Measurements from ENCODE around the gene GPR137B.

The GPR137B gene

GRCh38 chr1:236200925-236201324 lies 58.6 kb downstream of the GPR137B start:
- DNase-seq (ENCODE audit: low spot score) = no peak

- DNase-seq (ENCODE audit: low spot score) = no peak
Measured at GRCh38 chr1:236201786-236202185, 59.4 kb downstream of the GPR137B start.

- no peak for DNase-seq (ENCODE audit: low spot score)
Measured at GRCh38 chr1:236204039-236204438, 61.7 kb downstream of the GPR137B start.

GRCh38 chr1:236204656-236205055 lies 62.3 kb downstream of the GPR137B start:
- DNase-seq (ENCODE audit: low spot score) = no peak

- DNase-seq (ENCODE audit: low spot score) = no peak
Measured at GRCh38 chr1:236206548-236206947, 64.2 kb downstream of the GPR137B start.

GRCh38 chr1:236207121-236207520 lies 64.8 kb downstream of the GPR137B start:
- no peak for DNase-seq (ENCODE audit: low spot score)

GRCh38 chr1:236207569-236207968 lies 65.2 kb downstream of the GPR137B start:
- no peak for DNase-seq (ENCODE audit: low spot score)

GRCh38 chr1:236209185-236209584 lies 66.8 kb downstream of the GPR137B start:
- DNase-seq (ENCODE audit: low spot score) = no peak

- DNase-seq (ENCODE audit: low spot score) = no peak
Measured at GRCh38 chr1:236209713-236210112, 67.4 kb downstream of the GPR137B start.

GRCh38 chr1:236211815-236212214 lies 69.5 kb downstream of the GPR137B start:
- no peak for DNase-seq (ENCODE audit: low spot score)

GRCh38 chr1:236213534-236213933 lies 71.2 kb downstream of the GPR137B start:
- no peak for DNase-seq (ENCODE audit: low spot score)

- DNase-seq (ENCODE audit: low spot score) = no peak
Measured at GRCh38 chr1:236214761-236215160, 72.4 kb downstream of the GPR137B start.

GRCh38 chr1:236220473-236220872 lies 78.1 kb downstream of the GPR137B start:
- no peak for DNase-seq (ENCODE audit: low spot score)

GRCh38 chr1:236222632-236223031 lies 80.3 kb downstream of the GPR137B start:
- no peak for DNase-seq (ENCODE audit: low spot score)

- DNase-seq (ENCODE audit: low spot score) = no peak
Measured at GRCh38 chr1:236228411-236228810, 86.1 kb downstream of the GPR137B start.

- DNase-seq (ENCODE audit: low spot score) = no peak
Measured at GRCh38 chr1:236235116-236235515, 92.8 kb downstream of the GPR137B start.

GRCh38 chr1:236239092-236239585 lies 96.8 kb downstream of the GPR137B start:
- DNase-seq (ENCODE audit: low spot score) = no peak

GRCh38 chr1:236240675-236241074 lies 98.3 kb downstream of the GPR137B start:
- DNase-seq (ENCODE audit: low spot score) = no peak

GRCh38 chr1:236242568-236242967 lies 100.2 kb downstream of the GPR137B start:
- no peak for DNase-seq (ENCODE audit: low spot score)

GRCh38 chr1:236247286-236247685 lies 104.9 kb downstream of the GPR137B start:
- DNase-seq (ENCODE audit: low spot score) = no peak

- no peak for DNase-seq (ENCODE audit: low spot score)
Measured at GRCh38 chr1:236251587-236251986, 109.2 kb downstream of the GPR137B start.

GRCh38 chr1:236253119-236253518 lies 110.8 kb downstream of the GPR137B start:
- DNase-seq (ENCODE audit: low spot score) = no peak

GRCh38 chr1:236253918-236254637 lies 111.7 kb downstream of the GPR137B start:
- no peak for DNase-seq (ENCODE audit: low spot score)

GRCh38 chr1:236257216-236257615 lies 114.9 kb downstream of the GPR137B start:
- no peak for DNase-seq (ENCODE audit: low spot score)

Data from CD4-positive, alpha-beta T cell treated with Interleukin-15 for 4 hours (primary cell).